Neural cell (in vitro differentiated cells): ENCODE measurements around the gene ALDH1B1. TPM values are rescaled to one million over a fixed set of nuclear protein-coding genes. Genes with fewer than 3 reads are reported as not detected.

Experiments
- H2AFZ ChIP-seq: fragments of 200-600, 300-800 bp; sonication (generic), shearing (Covaris generic); 2 replicates; pipeline ENCODE4 v1.6.0; 2014; ENCODE audit warnings: low read depth, mild to moderate bottlenecking, antibody characterized with exemption, low read length, moderate library complexity
- H3F3A ChIP-seq: fragments of 200-600 bp; shearing (Covaris generic); 2 replicates; pipeline ENCODE4 v1.6.1; 2016; ENCODE audit warnings: mild to moderate bottlenecking, moderate library complexity, mixed read lengths, antibody characterized with exemption, low read length; ENCODE audit not compliant: insufficient read depth, poor library complexity, severe bottlenecking
- H3K27ac ChIP-seq: fragments of 200-600, 300-800 bp; sonication (generic), shearing (Covaris generic); 2 replicates; pipeline ENCODE4 v1.5.1; 2014; ENCODE audit warnings: mild to moderate bottlenecking, low read length, moderate library complexity
- H3K27me3 ChIP-seq: fragments of 300-800, 200-600 bp; sonication (generic), shearing (Covaris generic); 2 replicates; pipeline ENCODE4 v1.6.0; 2014; ENCODE audit warnings: mild to moderate bottlenecking, low read depth, low read length, moderate library complexity; ENCODE audit not compliant: insufficient read depth
- H3K36me3 ChIP-seq: fragments of 300-800, 200-600 bp; sonication (generic), shearing (Covaris generic); 2 replicates; pipeline ENCODE4 v1.5.1; 2014; ENCODE audit warnings: mild to moderate bottlenecking, antibody characterized with exemption, low read length, moderate library complexity; ENCODE audit not compliant: insufficient read depth
- H3K4me2 ChIP-seq: fragments of 300-800, 200-600 bp; sonication (generic), shearing (Covaris generic); 2 replicates; pipeline ENCODE4 v1.6.0; 2014; ENCODE audit warnings: mild to moderate bottlenecking, low read length
- H3K4me3 ChIP-seq: fragments of 300-800, 200-600 bp; sonication (generic), shearing (Covaris generic); 2 replicates; pipeline ENCODE4 v1.5.1; 2014; ENCODE audit warnings: mild to moderate bottlenecking, low read length, moderate library complexity
- H3K79me2 ChIP-seq: fragments of 200-600 bp; shearing (Covaris generic); replicated peaks from 2 replicates; pipeline ENCODE4 v1.6.0; 2014; ENCODE audit warnings: mild to moderate bottlenecking, low read length, moderate library complexity; ENCODE audit not compliant: insufficient read depth
- H3K9ac ChIP-seq: fragments of 300-800, 200-600 bp; sonication (generic), shearing (Covaris generic); 2 replicates; pipeline ENCODE4 v1.6.1; 2016; ENCODE audit warnings: mild to moderate bottlenecking, low read length, mixed read lengths
- H3K9me2 ChIP-seq: fragments of 200-600 bp; shearing (Covaris generic); 2 replicates; pipeline ENCODE4 v1.6.1; 2016; ENCODE audit warnings: mild to moderate bottlenecking, low read length, mixed read lengths; ENCODE audit not compliant: insufficient read depth
- H3K9me3 ChIP-seq: fragments of 200-600, 300-800 bp; sonication (generic), shearing (Covaris generic); 2 replicates; pipeline ENCODE4 v1.6.1; 2016; ENCODE audit warnings: mild to moderate bottlenecking, mixed run types, low read length, moderate library complexity, mixed read lengths
- H4K20me1 ChIP-seq: fragments of 200-600 bp; shearing (Covaris generic); 2 replicates; pipeline ENCODE4 v1.6.1; 2016; ENCODE audit warnings: mild to moderate bottlenecking, mixed run types; ENCODE audit not compliant: insufficient read depth
- CTCF ChIP-seq: fragments of 450-650 bp; IDR thresholded peaks from 2 replicates; pipeline ENCODE4 v1.5.1; 2014; ENCODE audit warnings: antibody characterized with exemption, mild to moderate bottlenecking, moderate library complexity; ENCODE audit not compliant: poor library complexity, severe bottlenecking
- EP300 ChIP-seq: fragments of 450-650 bp; conservative IDR thresholded peaks from 2 replicates; pipeline ENCODE4 v1.6.1; 2014; ENCODE audit warnings: antibody characterized with exemption, mild to moderate bottlenecking, moderate library complexity; ENCODE audit not compliant: poor library complexity, severe bottlenecking
- EZH2 ChIP-seq: fragments of 200-600, 300-800 bp; shearing (Covaris generic), sonication (generic); IDR thresholded peaks from 2 replicates; pipeline ENCODE4 v1.6.1; 2014; ENCODE audit warnings: antibody characterized with exemption, low read length, borderline replicate concordance, mild to moderate bottlenecking; ENCODE audit not compliant: insufficient read depth, poor library complexity, severe bottlenecking
- MXI1 ChIP-seq: fragments of 450-650 bp; conservative IDR thresholded peaks from 2 replicates; pipeline ENCODE4 v1.6.1; 2014; ENCODE audit warnings: antibody characterized with exemption, mild to moderate bottlenecking; ENCODE audit not compliant: poor library complexity, severe bottlenecking
- POLR2AphosphoS5 ChIP-seq: IDR thresholded peaks from 2 replicates; pipeline ENCODE4 v1.6.1; 2012
- RAD21 ChIP-seq: fragments of 450-650 bp; conservative IDR thresholded peaks from 2 replicates; pipeline ENCODE4 v1.6.1; 2014; ENCODE audit warnings: antibody characterized with exemption, mild to moderate bottlenecking, moderate library complexity
- SMC3 ChIP-seq: fragments of 450-650 bp; conservative IDR thresholded peaks from 2 replicates; pipeline ENCODE4 v1.6.1; 2014; ENCODE audit warnings: antibody characterized with exemption, mild to moderate bottlenecking, moderate library complexity; ENCODE audit not compliant: poor library complexity
- TAF1 ChIP-seq: IDR thresholded peaks from 2 replicates; pipeline ENCODE4 v1.6.1; 2012; ENCODE audit warnings: low read depth
- polyA plus RNA-seq: library from polyadenylated mRNA; depleted of rRNA; stranded (reverse); fragments of >200 nt; gene quantifications from 2 replicates; pipeline ENCODE4 v1.2.3, GENCODE V29; 2014
- TF ChIP-seq, protein P1 (sequence below): IDR thresholded peaks from 2 replicates; pipeline ENCODE4 v1.6.1; 2012; ENCODE audit warnings: borderline replicate concordance

The ALDH1B1 gene
- polyA plus RNA-seq, 1 donor from 2014 or later, result 6.6 TPM

- no peaks in the 10 kb centered on the region for H4K20me1 ChIP-seq
- no peak overlapping the region for H3K4me2 ChIP-seq
- no peak overlapping the region for H3K27ac ChIP-seq
- TF ChIP-seq CTCF (no peak), TAF1 (no peak), MXI1 (no peak), RAD21 (no peak), EZH2 (no peak), POLR2AphosphoS5 (no peak), SMC3 (no peak), EP300 (no peak)
- TF ChIP-seq, protein P1, sequence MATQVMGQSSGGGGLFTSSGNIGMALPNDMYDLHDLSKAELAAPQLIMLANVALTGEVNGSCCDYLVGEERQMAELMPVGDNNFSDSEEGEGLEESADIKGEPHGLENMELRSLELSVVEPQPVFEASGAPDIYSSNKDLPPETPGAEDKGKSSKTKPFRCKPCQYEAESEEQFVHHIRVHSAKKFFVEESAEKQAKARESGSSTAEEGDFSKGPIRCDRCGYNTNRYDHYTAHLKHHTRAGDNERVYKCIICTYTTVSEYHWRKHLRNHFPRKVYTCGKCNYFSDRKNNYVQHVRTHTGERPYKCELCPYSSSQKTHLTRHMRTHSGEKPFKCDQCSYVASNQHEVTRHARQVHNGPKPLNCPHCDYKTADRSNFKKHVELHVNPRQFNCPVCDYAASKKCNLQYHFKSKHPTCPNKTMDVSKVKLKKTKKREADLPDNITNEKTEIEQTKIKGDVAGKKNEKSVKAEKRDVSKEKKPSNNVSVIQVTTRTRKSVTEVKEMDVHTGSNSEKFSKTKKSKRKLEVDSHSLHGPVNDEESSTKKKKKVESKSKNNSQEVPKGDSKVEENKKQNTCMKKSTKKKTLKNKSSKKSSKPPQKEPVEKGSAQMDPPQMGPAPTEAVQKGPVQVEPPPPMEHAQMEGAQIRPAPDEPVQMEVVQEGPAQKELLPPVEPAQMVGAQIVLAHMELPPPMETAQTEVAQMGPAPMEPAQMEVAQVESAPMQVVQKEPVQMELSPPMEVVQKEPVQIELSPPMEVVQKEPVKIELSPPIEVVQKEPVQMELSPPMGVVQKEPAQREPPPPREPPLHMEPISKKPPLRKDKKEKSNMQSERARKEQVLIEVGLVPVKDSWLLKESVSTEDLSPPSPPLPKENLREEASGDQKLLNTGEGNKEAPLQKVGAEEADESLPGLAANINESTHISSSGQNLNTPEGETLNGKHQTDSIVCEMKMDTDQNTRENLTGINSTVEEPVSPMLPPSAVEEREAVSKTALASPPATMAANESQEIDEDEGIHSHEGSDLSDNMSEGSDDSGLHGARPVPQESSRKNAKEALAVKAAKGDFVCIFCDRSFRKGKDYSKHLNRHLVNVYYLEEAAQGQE, result no peak
- H3K36me3 ChIP-seq, result no peaks in the 10 kb centered on the region
- no peaks in the 10 kb centered on the region for H3K9me3 ChIP-seq
- no peak overlapping the region for H3K9ac ChIP-seq
- no peaks in the 10 kb centered on the region for H3F3A ChIP-seq
- H3K9me2 ChIP-seq, result no peaks in the 10 kb centered on the region
- no peak overlapping the region for H2AFZ ChIP-seq
- no peak overlapping the region for H3K4me3 ChIP-seq
- H3K79me2 ChIP-seq, result no peaks in the 10 kb centered on the region
- H3K27me3 ChIP-seq, result no peaks in the 10 kb centered on the region
These were observed 7.3 kb upstream of the ALDH1B1 start for GRCh38 chr9:38384990-38385848.

DNA sequence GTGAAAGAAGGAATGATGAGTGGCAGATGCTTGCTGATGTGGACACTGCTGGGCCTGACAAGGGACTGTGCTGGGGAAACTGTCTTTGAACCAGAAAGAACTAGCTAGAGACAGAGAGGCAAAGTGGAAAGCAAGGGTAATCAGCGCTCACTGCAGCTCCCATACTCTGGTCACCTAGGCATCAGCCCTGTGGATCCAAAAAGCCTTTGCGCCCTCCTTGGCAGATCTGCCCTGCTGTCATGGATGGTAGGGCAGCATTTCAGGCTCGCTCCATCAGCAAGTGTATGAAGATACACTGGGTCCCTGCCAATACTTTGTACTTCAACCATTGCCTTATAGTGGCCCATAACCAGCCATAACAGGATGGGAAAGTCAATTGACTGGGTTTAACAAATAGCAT is 6.6 kb upstream of the ALDH1B1 start:
- no peak overlapping the region for H3K27ac ChIP-seq
- no peaks in the 10 kb centered on the region for H3K27me3 ChIP-seq
- no peaks in the 10 kb centered on the region for H3K9me2 ChIP-seq
- H3K4me3 ChIP-seq, result no peak overlapping the region
- H3K9me3 ChIP-seq, result no peaks in the 10 kb centered on the region
- H3K4me2 ChIP-seq, result no peak overlapping the region
- no peak overlapping the region for H2AFZ ChIP-seq
- TF ChIP-seq RAD21 (no peak), EP300 (no peak), TAF1 (no peak), CTCF (no peak), SMC3 (no peak), MXI1 (no peak), POLR2AphosphoS5 (no peak), EZH2 (no peak)
- TF ChIP-seq, protein P1, result no peak
- no peak overlapping the region for H3K9ac ChIP-seq
- no peaks in the 10 kb centered on the region for H4K20me1 ChIP-seq
- H3K79me2 ChIP-seq, result no peaks in the 10 kb centered on the region
- H3K36me3 ChIP-seq, result no peaks in the 10 kb centered on the region
- H3F3A ChIP-seq, result no peaks in the 10 kb centered on the region
